GM13977 (cell line): ENCODE data around the gene ZNF101.

Experiments used
- DNase-seq: peaks from one replicate; pipeline ENCODE4 v3.0.0; 2012; ENCODE audit warnings: low spot score
- CTCF ChIP-seq: IDR thresholded peaks from 2 replicates; pipeline ENCODE4 v1.5.1; 2012; ENCODE audit warnings: mild to moderate bottlenecking, control low read depth; ENCODE audit not compliant: insufficient read depth; ENCODE audit errors: extremely low read depth, missing control alignments
- in situ Hi-C: fragments of 300-500 bp; cut with MboI; formaldehyde crosslinking; loops from one replicate; pipeline ENCODE4 v1.12.0; 2022; ENCODE audit warnings: low sequenced_read_pairs, low pct_unique_long_range_greater_than_20kb, mixed read lengths, inconsistent platforms; ENCODE audit not compliant: unreplicated experiment

ZNF101 gene

GRCh38 chr19:19627621-19628500 lies 40.8 kb upstream of the ZNF101 start, which contains the start of gene LPAR2:
Gene LPAR2 (minus strand): TSS chr19:19628220. CDS start chr19:19627275, 945 bp downstream.
- DNase-seq = peak; percentile 98
- in situ Hi-C loops = no loop called here
- TF ChIP-seq CTCF = peak; percentile 3

- in situ Hi-C loops = no loop called here
- no peak for TF ChIP-seq CTCF
- DNase-seq = peak; percentile 79
Observed at GRCh38 chr19:19628501-19629134, 40.0 kb upstream of the ZNF101 start.

- no peak for TF ChIP-seq CTCF
- in situ Hi-C loops = no loop called here
- no peak for DNase-seq
Observed at GRCh38 chr19:19630062-19630414, 38.6 kb upstream of the ZNF101 start.

- DNase-seq = no peak
- TF ChIP-seq CTCF = no peak
- in situ Hi-C loops = no loop called here
Observed at GRCh38 chr19:19630426-19630825, 38.2 kb upstream of the ZNF101 start.

- no peak for DNase-seq
- in situ Hi-C loops = no loop called here
- no peak for TF ChIP-seq CTCF
Observed at GRCh38 chr19:19631346-19631745, 37.3 kb upstream of the ZNF101 start.

GRCh38 chr19:19632661-19633060 lies 36.0 kb upstream of the ZNF101 start:
- TF ChIP-seq CTCF = no peak
- DNase-seq = no peak
- in situ Hi-C loops = no loop called here
